HG03097 (cell line): ENCODE results near the gene ESR2.

Experiments
- ATAC-seq: cut with Tn5 transposase; IDR thresholded peaks from one replicate; pipeline ENCODE4 v1.9.1; 2021; ENCODE audit not compliant: unreplicated experiment, low FRiP score

The ESR2 gene

DNA sequence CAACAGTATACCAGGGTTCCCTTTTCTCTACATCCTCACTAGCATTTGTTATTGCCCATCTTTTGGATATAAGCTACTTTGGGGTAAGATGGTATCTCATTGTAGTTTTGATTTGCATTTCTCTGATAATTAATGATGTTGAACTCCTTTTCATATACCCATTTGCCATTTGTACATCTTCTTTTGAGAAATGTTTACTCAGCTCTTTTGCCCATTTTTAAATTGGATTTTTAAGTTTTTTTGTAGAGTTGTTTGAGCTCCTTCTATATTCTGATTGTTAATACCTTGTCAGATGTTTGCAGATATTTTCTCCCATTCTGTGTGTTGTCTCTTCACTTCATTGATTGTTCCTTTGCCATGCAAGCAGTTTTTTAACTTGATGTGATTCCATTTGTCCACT lies 22.2 kb downstream of the ESR2 start:
- no peak for ATAC-seq

- no peak for ATAC-seq
These were observed 27.9 kb downstream of the ESR2 start for GRCh38 chr14:64266239-64266638.

DNA sequence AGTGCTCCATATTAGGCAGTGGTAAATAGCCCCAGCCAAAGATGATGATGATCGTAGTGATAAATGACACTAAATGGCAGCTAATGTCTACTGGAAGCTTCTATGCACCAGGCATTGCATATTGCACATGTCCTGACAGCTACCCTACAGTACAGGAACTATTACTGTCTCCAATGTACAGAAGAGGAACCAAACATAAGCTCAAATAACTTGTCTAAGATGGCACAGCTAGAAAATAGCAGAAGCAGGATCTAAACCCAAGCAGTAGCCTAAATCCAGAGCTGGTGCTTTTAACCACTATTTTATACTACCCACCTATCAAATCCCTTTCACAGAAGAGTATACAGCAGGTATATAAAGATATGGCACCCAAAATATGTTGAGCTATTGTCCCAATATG lies 28.9 kb downstream of the ESR2 start:
- ATAC-seq: no peak

- ATAC-seq: no peak
These were observed 33.8 kb downstream of the ESR2 start for GRCh38 chr14:64260418-64260817.

DNA sequence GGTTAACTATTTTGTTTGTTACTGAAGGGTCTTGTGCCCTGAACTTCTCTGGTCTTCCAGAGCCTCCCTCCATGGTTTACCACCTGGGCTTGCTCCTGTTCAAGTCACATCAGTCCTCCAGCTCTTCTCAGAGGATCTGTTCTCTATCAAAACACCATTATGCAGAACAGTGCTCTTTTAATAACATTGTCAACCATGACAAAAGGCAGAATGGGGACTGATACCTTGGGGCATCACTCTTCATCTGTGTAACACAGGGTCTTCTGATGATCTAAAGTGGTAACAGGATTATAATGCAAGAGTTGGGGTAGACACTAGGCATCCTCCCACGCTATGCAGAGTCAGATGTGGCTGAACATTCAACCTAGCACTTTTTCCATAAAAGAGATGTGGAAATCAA lies 38.4 kb downstream of the ESR2 start:
- no peak for ATAC-seq

DNA sequence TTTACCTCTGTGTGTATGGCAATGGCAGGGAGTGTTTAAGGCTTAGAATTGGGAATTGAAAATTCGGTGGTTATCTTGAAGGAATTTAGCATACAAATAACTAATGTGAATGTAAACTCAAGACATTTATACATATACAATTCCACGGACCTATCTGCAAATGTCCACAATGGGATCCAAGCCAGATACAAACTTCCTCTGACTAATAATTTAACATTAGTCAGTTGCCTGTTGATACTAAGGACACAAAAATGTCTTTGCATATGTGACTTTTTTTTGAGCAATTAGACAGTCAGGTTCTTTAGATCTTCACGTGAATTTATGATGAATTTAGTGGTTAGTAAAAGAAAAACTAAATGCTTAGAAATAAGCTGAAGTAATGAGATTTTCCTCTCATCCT lies 40.5 kb downstream of the ESR2 start:
- no peak for ATAC-seq

GRCh38 chr14:64249363-64249762 lies 44.8 kb downstream of the ESR2 start:
- no peak for ATAC-seq

DNA sequence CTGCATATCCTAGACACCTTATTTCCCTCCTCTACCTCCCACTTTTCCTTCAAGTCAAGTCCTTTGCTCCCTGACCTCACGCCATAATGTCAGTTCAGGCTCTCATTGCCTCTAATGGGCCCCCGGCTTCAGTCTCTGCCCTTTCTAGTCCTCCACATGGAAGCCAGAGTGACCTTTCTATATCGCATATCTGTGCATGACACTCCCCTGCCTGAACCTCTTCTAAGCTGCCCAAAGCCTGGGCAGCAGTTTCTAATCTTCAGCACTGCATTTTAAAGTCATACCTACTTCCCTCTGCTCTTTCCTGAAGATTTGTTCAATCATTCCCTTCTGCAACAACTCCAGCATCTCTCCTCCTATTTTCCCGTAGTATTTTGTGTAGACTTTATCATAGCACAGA lies 45.5 kb downstream of the ESR2 start:
- no peak for ATAC-seq

DNA sequence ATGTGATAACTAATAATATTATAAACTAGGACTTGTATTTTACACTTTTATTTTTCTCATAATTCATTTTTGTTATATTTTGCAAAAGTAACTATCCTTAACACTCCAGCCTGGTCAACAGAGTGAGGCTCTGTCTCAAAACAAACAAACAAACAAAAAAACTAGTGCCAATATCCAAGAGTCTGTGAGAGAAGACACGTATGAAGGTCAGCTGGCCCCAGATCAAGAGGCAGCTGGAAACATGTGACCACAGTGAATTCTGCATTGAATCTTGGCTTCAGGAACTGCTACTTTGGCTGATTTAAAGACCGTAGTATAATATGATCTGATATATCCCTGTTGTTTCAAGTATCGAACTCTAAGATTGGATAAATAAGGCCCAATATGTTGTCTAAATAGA lies 47.0 kb downstream of the ESR2 start:
- ATAC-seq: no peak

DNA sequence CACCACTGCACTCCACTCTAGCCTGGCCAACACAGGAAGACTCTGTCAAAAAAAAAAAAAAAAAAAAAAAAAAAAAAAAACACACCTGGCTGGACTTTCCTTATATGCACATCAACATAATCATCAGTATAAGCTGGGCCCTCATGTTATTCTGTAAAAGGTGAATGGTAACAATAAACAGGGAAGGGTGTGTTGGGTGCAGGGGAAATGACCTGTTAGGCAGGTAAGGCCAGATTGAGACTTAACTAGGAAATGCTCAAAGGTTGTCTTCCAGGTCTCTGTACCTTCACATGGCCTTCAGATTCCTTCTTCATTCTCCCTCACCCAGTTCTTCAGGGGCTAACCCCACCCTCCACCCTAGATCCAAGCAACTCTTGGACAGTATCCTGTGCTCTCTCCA lies 47.5 kb downstream of the ESR2 start:
- ATAC-seq: no peak

GRCh38 chr14:64245491-64245890 lies 48.7 kb downstream of the ESR2 start:
- ATAC-seq: no peak

- no peak for ATAC-seq
These were observed 49.9 kb downstream of the ESR2 start for GRCh38 chr14:64244279-64244678.

DNA sequence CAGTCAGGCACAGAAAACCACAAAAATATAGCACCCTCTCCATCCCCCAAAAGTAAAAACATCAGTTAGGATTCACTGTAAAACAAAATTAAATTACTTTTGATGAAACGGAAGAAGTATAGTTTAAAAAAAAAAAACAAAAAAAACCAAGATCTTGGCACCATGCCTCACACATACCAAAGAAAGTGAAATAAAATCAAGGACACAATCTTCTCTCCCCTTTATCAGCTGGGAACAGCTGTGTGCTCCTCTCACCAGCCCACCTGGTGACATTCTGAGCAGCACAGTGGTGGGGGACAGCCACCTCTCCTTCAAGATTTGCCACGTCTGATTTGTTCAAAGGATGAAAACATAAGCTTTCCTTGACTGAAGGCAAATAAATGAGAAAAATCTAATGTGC lies 55.5 kb downstream of the ESR2 start:
- ATAC-seq: no peak

DNA sequence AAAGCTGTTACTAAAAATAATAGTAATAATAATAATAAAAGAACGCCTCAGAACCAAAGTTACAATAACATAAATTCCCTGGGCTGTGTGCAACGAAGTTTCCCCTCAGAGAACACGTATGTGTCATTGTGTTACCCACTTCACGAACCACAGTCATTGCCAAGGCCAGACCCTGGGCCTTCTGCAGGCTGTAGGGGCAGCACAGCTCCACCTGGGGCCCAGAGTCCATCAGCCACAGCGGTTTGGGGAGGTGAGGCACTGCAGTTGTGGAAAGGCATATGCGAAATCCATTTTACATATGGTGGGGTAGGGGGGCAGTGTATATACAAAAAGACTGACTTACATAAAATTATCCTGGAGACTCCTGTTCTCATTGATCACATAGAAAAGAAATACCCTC lies 56.1 kb downstream of the ESR2 start:
- no peak for ATAC-seq

DNA sequence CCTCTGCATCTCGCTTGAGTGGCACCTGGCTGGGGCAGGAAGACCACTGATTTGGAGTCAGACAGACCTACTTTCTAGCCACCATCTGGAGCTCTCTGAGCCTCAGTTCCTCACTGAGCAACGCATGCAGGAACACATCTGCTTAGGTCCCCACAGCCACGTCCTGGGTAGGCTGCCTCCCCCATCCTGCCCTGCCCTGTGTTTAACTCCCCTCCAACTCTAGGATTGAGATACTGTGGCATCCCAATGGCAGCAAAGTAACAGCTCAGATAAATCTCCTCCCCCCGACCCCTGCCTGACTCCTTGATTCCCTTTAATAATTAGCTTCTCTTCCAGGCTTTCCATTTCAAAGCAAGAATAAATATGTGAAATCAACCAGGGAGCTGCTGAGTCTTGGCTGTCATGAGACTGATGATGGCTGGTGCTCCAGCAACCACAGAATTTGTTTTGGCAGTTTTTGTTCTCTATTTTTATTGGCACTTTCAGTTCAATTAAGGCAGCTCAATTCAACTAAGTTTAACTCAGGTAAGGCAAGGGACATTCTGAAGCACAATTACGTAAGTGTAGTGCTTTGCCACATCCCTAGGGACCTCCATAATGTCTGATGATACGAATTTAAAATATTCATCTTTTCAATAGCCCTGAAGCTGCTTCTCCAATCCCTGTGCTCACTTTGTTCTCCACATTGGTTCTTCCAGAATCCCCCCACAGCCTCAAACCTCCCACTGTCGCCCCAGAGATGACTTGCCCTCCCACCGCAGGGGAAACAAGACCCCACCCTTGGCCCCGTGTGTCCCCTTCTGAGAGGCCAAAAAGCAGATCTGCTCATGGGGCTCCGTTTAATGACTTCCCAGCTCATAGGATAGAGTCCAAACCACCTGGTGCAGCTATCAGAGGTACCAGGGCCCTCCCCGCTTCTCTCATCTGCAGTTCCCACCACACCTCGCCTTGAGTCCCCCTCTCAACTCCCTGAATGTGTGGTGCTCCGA lies 58.2 kb downstream of the ESR2 start:
- ATAC-seq: peak; percentile 51

GRCh38 chr14:64234877-64235651 lies 59.1 kb downstream of the ESR2 start:
- no peak for ATAC-seq

GRCh38 chr14:64233531-64234190 lies 60.5 kb downstream of the ESR2 start:
- no peak for ATAC-seq

DNA sequence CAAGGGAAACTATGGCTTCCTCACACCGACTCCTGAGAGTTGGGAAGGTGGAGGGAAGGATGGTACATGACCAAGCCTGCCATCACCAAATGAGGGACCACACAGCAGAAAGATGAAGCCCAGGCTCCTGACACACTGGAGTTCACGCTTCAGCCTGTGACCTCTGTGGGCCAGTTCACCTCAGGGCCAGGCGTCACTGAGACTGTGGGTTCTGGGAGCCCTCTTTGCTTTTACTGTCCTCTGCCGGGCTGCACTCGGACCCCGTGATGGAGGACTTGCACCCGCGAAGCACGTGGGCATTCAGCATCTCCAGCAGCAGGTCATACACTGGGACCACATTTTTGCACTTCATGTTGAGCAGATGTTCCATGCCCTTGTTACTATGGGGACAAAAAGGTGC lies 61.2 kb downstream of the ESR2 start:
- no peak for ATAC-seq

DNA sequence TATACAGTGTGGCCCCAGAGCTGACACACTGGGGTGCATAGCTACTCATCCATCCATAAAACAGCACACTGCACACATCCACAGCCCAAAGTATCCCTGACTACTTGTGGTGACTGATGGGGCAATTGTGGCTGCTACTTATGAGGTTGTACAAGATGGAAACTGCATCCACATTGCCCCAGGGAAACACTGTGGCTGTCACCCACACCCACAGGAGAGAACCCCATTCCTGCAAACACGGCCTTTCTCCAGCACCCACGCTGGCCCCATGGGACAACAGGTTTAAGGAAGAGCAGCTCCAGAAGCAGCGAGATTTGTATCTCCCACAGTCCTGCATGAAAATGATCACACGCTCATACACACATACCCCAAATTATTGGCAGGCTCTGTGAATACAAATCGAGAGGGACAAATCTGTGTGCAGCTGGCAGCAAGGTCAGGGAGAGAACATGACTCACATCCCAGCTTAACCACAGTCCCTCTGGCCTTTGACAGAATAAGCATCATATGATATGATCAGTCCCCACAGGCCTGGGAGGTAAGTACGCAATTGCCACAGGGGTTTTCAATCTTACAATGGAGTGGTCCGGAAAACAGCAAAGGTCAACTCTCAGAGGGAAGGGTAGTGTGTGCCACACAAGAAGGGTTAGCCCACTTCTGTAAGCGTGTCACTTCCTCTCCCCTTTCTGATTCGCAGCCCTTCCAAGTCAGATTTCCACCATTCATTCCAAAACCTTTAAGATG lies 61.9 kb downstream of the ESR2 start:
- ATAC-seq: peak; percentile 37

- ATAC-seq: no peak
These were observed 64.7 kb downstream of the ESR2 start for GRCh38 chr14:64229489-64229888.

- ATAC-seq: no peak
These were observed 66.3 kb downstream of the ESR2 start for GRCh38 chr14:64227856-64228255.
